Measurements from ENCODE around the gene PPARA. TPM values are rescaled to one million over a fixed set of nuclear protein-coding genes. Genes with fewer than 3 reads are reported as not detected.

PPARA gene
- total RNA-seq, 1 experiment from 2014 or later: 14.5 TPM

DNA sequence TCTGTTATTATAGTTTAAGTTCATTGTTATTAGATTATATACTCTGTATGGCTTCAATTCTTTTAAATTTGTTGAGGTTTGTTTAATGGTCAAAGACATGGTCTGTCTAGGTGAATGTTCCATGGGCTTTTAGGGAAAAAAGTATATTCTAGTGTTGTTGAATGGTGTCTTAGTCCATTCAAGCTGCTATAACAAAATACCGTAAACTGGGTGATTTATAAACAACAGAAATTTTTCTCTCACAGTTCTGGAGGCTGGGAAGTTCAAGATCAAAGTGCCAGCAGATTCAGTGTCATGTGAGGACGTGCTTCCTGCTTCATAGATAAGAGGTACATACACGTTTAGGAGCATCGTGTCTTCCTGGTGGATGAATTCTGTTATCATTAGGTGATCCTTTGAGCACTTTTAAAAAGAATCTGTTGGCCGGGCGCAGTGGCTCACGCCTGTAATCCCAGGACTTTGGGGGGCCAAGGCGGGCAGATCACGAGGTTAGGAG is 26.2 kb downstream of the PPARA start:
- H3K9ac ChIP-seq (ENCODE audit: low read length): no peak overlapping the region
- CTCF ChIA-PET: no interaction called here
- ATAC-seq: no peak
- H3K79me2 ChIP-seq (ENCODE audit: insufficient read depth, low read length): no peaks in the 10 kb centered on the region
- no TSS peak for BruUV-seq (replicated peaks)
- H3K27me3 ChIP-seq (ENCODE audit: insufficient read depth, low read length): no peaks in the 10 kb centered on the region
- no peaks in the 10 kb centered on the region for H3K9me3 ChIP-seq (ENCODE audit: control insufficient read depth in 1 of 2, insufficient read depth in 1 of 2, low read depth in 1 of 2, low read length in 2 of 2)
- no peak overlapping the region for H2AFZ ChIP-seq (ENCODE audit: low read depth, low read length, poor library complexity, severe bottlenecking)
- no peaks in the 10 kb centered on the region for H3K9me2 ChIP-seq (ENCODE audit: insufficient read depth)
- no peaks in the 10 kb centered on the region for H4K20me1 ChIP-seq (ENCODE audit: insufficient read depth)
- H3K36me3 ChIP-seq (ENCODE audit: control insufficient read depth in 1 of 2, insufficient read depth in 2 of 2, low read length in 2 of 2): peaks cover 0 to 4% of the 10 kb centered on the region in 2 experiments; a peak in 1 of 4 replicates
- no peak for TF ChIP-seq FOSL1 (IDR thresholded peaks at IDR 0.05; ENCODE audit: low read depth)
- TF ChIP-seq ZNF274 (IDR thresholded peaks at IDR 0.05; ENCODE audit: low read depth, low read length): no peak
- POLR2A ChIA-PET: no interaction called here
- intact Hi-C loops (cut with micrococcal nuclease): no loop called here
- H3K4me3 ChIP-seq (replicated peaks in 1 of 2; ENCODE audit: low read depth in 1 of 2, low read length in 2 of 2): no peak overlapping the region
- H3K27ac ChIP-seq (ENCODE audit: low read depth, low read length): no peak overlapping the region
- no peak for DNase-seq (ENCODE audit: low read depth, low spot score)
- RAD21 ChIA-PET (ENCODE audit: low non-redundant PET in 1 of 2, low total read pairs in 2 of 2, uncharacterized antibody in 2 of 2, unreplicated experiment in 2 of 2): no interaction called here
- H3K4me1 ChIP-seq (ENCODE audit: control insufficient read depth in 1 of 2, insufficient read depth in 2 of 2, low read length in 2 of 2): peaks cover 10 to 11% of the 10 kb centered on the region in 2 experiments
- no peak overlapping the region for H3K4me2 ChIP-seq (ENCODE audit: low read length)

DNA sequence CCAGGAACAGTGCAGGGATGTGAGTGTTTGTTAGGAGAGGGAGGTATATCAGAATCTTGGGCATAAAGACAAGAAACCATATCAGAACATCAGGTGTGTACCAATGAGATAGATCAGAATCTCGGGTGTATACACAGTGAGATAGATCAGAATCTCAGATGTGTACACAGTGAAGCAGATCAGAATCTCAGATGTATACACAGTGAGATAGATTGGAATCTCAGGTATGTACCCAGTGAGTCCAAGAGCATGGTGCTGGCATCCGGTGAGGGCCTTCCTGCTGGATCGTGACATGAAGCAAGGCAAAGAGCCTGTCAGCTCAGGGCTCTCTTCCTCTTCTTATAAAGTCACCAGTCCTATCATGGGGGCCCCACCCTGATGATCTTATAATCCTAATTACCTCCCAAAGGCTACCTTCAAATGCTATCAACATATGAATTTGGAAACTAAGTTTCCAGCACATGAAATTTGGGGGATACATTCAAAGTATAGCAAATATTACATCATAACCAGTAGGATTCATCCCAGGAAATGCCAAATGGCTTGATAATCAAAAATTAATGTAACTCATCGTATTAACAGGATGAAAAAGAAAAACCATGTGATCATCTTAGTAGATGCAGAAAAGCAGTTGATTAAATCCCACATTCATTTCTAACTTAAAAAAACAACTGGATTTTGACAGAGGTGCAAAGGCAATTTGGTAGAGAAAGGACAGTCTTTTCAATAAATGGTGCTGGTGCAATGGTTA is 28.6 kb downstream of the PPARA start:
- Histone ChIP-seq H3K27ac (ENCODE audit: low read depth, low read length) (no peak overlapping the region), H3K9ac (ENCODE audit: low read length) (no peak overlapping the region), H3K4me1 (ENCODE audit: control insufficient read depth in 1 of 2, insufficient read depth in 2 of 2, low read length in 2 of 2) (no peaks in the 10 kb centered on the region), H3K9me3 (ENCODE audit: control insufficient read depth in 1 of 2, insufficient read depth in 1 of 2, low read depth in 1 of 2, low read length in 2 of 2) (no peaks in the 10 kb centered on the region), H2AFZ (ENCODE audit: low read depth, low read length, poor library complexity, severe bottlenecking) (no peak overlapping the region), H3K27me3 (ENCODE audit: insufficient read depth, low read length) (no peaks in the 10 kb centered on the region), H3K4me2 (ENCODE audit: low read length) (no peak overlapping the region), H4K20me1 (ENCODE audit: insufficient read depth) (no peaks in the 10 kb centered on the region), H3K36me3 (ENCODE audit: control insufficient read depth in 1 of 2, insufficient read depth in 2 of 2, low read length in 2 of 2) (peaks cover 0 to 4% of the 10 kb centered on the region in 2 experiments; a peak in 1 of 4 replicates), H3K79me2 (ENCODE audit: insufficient read depth, low read length) (no peaks in the 10 kb centered on the region), H3K4me3 (replicated peaks in 1 of 2; ENCODE audit: low read depth in 1 of 2, low read length in 2 of 2) (no peak overlapping the region), H3K9me2 (ENCODE audit: insufficient read depth) (no peaks in the 10 kb centered on the region)
- BruUV-seq (replicated peaks): no TSS peak
- intact Hi-C loops (cut with micrococcal nuclease): no loop called here
- ChIA-PET POLR2A (no interaction called here), CTCF (no interaction called here), RAD21 (ENCODE audit: low non-redundant PET in 1 of 2, low total read pairs in 2 of 2, uncharacterized antibody in 2 of 2, unreplicated experiment in 2 of 2) (no interaction called here)
- DNase-seq (ENCODE audit: low read depth, low spot score): no peak
- ATAC-seq: no peak
- TF ChIP-seq POLR2A (IDR thresholded peaks at IDR 0.05; ENCODE audit: borderline replicate concordance, extremely low read depth, insufficient read depth, insufficient read length): no peak
- TF ChIP-seq, protein P1, sequence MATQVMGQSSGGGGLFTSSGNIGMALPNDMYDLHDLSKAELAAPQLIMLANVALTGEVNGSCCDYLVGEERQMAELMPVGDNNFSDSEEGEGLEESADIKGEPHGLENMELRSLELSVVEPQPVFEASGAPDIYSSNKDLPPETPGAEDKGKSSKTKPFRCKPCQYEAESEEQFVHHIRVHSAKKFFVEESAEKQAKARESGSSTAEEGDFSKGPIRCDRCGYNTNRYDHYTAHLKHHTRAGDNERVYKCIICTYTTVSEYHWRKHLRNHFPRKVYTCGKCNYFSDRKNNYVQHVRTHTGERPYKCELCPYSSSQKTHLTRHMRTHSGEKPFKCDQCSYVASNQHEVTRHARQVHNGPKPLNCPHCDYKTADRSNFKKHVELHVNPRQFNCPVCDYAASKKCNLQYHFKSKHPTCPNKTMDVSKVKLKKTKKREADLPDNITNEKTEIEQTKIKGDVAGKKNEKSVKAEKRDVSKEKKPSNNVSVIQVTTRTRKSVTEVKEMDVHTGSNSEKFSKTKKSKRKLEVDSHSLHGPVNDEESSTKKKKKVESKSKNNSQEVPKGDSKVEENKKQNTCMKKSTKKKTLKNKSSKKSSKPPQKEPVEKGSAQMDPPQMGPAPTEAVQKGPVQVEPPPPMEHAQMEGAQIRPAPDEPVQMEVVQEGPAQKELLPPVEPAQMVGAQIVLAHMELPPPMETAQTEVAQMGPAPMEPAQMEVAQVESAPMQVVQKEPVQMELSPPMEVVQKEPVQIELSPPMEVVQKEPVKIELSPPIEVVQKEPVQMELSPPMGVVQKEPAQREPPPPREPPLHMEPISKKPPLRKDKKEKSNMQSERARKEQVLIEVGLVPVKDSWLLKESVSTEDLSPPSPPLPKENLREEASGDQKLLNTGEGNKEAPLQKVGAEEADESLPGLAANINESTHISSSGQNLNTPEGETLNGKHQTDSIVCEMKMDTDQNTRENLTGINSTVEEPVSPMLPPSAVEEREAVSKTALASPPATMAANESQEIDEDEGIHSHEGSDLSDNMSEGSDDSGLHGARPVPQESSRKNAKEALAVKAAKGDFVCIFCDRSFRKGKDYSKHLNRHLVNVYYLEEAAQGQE (IDR thresholded peaks at IDR 0.05; ENCODE audit: low read depth): no peak
- no peak for TF ChIP-seq RAD21 (IDR thresholded peaks at IDR 0.05; ENCODE audit: low read depth)
- TF ChIP-seq, protein P2, sequence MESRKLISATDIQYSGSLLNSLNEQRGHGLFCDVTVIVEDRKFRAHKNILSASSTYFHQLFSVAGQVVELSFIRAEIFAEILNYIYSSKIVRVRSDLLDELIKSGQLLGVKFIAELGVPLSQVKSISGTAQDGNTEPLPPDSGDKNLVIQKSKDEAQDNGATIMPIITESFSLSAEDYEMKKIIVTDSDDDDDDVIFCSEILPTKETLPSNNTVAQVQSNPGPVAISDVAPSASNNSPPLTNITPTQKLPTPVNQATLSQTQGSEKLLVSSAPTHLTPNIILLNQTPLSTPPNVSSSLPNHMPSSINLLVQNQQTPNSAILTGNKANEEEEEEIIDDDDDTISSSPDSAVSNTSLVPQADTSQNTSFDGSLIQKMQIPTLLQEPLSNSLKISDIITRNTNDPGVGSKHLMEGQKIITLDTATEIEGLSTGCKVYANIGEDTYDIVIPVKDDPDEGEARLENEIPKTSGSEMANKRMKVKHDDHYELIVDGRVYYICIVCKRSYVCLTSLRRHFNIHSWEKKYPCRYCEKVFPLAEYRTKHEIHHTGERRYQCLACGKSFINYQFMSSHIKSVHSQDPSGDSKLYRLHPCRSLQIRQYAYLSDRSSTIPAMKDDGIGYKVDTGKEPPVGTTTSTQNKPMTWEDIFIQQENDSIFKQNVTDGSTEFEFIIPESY (IDR thresholded peaks at IDR 0.05; ENCODE audit: extremely low read depth, insufficient replicate concordance, low read length): no peak
- no peak for TF ChIP-seq TCF7L2 (IDR thresholded peaks at IDR 0.05; ENCODE audit: borderline replicate concordance, extremely low read depth, insufficient read depth, insufficient read length)
- TF ChIP-seq YY1 (IDR thresholded peaks at IDR 0.05; ENCODE audit: extremely low read depth, insufficient replicate concordance, low read depth, low read length): no peak
- TF ChIP-seq CBX3 (IDR thresholded peaks at IDR 0.05; ENCODE audit: low read depth): no peak
